CD4-positive, alpha-beta T cell treated with Interleukin-4 for 4 hours (primary cell): ENCODE measurements around the gene DNASE2.
"Not testable (repeated sequence)": the region's sequence is repeated elsewhere in the genome, so short reads cannot be mapped to it uniquely, and the experiment has no call there.

ENCODE experiments used
- DNase-seq: peaks from one replicate; pipeline ENCODE4 v3.0.0-alpha.2; 2020

DNASE2 gene

DNA sequence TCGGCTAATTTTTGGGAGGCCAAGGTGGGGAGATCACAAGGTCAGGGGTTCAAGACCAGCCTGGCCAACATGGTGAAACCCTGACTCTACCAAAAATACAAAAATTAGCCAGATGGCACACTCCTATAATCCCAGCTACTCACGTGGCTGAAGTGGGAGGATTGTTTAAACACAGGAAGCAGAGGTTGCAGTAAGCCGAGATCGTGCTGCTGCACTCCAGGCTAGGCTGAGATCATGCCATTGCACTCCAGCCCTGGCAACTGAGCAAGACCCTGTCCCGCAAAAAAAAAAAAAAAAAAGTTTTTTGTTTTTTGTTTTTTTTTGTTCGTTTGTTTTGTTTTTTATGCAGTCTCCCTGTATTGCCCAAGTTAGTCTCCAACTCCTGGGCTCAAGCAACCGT, 21.7 kb downstream of the DNASE2 start:
- DNase-seq, result no peak

DNA sequence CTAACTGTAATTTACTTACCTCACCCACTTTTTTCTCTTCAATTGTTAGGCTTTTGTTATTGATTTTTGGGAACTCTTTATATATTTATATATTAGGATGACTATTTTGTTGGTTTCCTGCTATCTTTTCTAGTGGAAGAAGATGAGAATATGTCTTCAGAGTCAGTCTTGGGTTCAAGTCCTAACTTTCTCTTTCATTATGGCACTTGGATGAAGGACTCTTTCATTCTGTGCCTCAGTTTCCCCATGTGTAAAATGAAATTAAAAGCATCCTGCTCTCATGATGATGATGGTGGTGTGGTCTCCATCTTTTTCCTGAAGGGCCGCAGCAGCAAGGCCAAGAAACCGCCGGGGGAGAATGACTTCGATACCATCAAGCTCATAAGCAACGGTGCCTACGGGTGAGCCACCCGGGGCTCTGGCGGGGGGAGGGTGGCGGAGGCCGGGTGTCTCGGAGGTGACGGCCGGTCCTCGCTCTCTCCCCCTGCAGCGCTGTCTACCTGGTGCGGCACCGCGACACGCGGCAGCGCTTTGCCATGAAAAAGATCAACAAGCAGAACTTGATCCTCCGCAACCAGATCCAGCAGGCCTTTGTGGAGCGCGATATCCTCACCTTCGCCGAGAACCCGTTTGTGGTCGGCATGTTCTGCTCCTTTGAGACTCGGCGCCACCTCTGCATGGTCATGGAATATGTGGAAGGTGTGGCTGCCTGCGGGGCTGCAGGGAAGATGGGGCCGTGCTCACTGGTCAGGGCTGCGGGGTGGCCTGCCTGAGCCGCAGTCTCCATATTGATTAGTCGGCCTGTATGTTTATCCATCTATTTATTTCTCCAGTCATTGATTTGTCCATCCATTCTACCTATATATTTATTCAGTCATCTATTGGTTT, 23.0 kb downstream of the DNASE2 start:
- no peak for DNase-seq

DNA sequence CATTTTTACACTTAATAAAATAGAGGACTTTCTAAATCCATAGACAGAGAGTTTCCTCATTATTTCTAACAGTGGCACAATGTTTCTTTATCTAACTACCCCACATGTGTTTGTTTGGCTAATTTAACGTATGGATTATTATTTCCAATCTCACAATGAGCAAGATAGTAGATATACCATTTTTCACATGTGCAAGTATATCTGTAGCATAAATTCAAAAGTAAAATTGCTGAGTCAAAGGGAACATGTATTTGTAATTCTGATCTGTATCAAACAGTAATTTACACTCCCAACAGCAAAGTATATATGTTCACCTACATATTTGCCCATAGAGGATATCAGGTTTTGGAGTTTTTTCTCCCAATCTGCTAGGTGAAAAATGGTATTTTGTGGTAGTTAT, 24.6 kb downstream of the DNASE2 start:
- no peak for DNase-seq

DNA sequence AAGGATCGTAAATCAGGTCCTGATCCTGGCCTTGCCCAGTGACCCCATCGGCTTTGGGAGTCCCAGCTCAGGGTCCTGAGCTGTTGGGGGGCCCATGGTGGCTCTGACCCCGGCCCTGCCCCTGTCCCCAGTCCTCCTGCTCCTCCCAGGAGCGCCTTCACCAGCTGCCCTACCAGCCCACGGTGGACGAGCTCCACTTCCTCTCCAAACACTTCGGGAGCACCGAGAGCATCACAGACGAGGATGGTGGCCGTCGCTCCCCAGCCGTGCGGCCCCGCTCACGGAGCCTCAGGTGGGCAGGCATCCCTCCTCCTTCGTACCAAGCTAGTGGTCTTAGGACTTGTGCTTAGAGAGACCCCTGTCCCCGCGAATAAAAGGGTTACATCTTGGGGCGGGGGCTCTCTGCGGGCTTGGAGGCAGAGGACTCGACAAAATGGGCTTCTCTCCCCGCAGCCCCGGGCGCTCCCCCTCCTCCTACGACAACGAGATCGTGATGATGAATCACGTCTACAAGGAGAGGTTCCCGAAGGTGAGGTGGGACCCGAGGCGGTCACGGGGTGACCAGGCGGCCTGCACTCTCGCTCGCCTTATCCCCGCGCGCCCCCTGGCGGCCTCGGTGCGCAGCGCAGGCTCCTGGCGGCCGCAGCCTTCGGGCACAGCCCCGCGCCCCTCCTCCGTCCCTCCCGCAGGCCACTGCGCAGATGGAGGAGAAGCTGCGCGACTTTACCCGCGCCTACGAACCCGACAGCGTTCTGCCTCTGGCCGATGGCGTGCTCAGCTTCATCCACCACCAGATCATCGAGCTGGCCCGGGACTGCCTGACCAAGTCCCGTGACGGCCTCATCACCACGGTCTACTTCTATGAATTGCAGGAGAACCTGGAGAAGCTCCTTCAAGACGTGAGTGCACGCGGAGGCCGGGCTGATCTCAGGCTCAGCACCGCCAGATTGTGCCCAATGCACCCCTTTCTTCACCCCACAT, 33.8 kb downstream of the DNASE2 start:
- DNase-seq, result peak; percentile 72

DNA sequence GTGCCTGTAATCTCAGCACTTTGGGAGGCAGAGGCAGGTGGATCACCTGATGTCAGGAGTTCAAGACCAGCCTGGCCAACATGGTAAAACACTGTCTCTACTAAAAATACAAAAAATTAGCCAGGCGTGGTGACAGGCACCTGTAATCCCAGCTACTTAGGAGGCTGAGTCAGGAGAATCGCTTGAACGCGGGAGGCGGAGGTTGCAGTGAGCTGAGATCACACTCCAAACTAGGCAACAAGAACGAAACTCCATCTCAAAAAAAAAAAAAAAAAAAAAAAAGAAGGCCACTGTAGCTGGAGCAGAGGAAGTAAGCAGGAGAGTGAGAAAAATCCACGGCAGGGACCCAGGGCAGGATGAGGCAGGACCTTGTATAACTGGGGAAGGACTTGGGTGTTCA, 34.6 kb downstream of the DNASE2 start:
- DNase-seq, result not testable (repeated sequence)

DNA sequence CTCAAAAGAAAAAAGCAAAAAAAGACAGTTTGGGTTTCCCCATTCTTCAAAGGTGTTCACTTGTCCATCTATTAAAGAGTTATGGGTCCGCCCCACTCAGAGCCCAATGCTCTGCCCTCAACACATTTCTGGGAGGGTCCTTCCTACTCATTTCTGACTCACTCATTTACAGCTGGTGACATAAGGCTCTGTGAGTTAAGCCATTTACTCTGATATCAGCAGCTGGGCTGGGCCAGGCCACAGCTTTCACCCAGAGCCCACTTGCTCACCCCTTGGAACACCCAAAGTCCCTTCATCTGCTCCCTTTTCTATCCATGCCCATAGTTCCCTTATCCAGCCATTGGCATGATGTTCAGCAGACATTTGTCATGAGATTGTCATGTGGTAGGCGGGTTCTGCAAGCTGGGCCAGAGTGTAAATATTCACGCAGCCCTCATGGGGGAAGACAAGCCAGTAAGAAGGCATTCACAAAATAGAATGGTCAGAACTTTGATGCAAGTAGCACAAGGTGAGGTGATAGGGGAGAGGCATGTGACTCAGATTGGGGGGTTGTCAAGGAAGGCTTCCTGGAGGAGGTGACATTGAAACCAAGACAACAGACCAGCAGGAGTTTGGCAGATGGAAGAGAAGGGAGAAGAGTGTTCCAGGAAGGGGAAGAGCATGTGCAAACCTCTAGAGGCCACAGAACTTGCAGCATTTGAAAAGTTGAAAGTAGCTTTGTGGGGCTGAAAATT, 37.1 kb downstream of the DNASE2 start:
- no peak for DNase-seq

DNA sequence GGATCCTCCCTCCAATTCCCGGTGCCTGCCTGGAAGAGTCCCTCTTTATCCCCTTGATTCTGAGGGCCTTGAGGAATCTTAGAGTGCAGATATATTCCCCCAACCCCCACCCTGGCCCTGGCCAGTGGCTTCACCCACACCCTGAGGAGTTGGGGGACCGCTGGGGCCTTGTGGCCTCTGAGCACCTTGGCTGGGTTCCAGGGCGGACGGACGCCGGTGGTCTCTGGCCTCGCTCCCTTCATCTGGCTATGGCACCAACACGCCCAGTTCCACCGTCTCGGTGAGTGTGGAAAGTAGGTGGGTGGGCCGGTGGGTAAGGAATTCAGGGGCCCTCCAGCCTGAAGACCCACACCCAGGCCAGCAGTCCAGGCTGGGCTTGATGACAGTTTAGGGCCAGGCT, 37.9 kb downstream of the DNASE2 start:
- DNase-seq, result no peak

DNA sequence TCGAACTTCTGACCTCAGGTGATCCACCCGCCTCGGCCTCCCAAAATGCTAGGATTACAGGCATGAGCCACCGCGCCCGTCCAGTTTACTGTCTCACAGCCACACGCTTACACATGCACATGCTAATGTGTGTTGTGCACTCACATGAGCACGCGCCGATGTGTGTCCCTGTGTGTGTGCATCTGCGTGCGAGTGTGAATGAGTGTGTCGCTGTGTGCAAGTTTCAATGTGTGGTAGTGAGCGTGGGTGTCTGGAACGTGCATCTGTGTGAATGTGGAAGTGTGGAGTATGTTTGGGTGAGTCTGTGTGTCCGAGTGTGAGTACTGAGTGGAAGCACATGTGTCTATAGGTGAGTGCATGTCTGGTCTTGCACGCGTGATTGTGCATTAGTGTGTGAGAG, 38.7 kb downstream of the DNASE2 start:
- DNase-seq, result no peak

DNA sequence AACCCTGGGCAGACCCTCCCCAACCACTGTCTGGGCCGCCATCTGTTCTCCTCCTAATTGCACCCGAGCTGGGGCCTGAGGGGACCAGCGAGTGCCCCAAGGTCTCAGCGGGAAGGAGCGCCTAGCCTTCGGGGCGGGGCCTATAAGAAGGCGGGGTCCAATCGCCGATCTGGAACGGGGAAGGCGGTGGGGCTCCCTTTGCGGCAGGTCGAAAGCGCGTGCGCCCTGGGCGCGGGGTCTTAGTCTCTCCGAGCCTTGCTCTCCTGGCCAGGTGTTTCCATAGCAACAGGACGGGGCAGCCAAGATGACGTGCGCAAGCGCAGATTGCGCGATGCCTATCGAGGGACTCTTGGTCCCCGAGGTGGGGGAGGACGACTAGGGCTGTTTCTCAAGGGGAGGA, 40.2 kb downstream of the DNASE2 start:
- no peak for DNase-seq

DNA sequence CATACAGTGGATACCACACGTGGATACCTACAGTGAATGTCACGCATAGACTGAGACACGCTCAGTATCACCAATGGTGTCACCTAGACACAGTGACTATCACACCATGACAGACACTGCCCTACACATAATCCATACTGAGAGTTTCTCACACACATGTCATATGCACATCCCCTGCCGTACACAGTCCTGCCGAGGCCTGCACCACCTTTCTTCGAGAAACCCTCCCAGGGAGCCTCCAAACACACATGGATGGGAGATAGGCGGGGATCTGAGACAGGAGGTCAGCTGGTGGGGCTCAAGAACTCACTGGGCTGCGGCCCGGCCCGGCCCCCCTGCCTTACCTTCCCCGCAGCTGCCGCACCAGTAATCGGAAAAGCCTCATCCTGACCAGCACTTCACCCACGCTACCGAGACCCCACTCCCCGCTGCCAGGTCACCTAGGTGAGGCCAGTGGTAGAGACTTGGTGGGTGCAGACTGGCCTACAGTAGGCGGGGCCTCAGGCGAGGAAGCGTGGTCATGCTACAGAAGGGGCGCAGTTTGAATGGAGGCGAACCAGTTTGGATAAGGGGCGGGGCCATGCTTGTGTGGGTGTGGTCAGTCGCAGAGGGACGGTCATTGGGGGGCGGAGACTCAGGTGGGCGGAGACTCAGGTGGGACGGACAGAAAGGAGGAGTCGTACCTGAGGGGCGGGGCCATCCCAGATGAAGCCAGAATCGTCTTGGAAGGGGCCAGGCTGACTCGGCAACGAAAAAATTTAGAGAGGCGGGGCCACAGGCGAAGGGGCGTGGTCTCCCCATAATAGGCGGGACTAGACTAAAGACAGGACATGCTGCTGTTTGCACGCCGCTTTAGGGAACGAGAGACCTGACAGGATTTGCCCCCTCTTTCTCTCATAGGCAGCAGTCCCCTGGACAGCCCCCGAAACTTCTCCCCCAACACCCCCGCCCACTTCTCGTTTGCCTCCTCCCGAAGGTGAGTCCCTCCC, 40.9 kb downstream of the DNASE2 start:
- DNase-seq, result no peak

DNA sequence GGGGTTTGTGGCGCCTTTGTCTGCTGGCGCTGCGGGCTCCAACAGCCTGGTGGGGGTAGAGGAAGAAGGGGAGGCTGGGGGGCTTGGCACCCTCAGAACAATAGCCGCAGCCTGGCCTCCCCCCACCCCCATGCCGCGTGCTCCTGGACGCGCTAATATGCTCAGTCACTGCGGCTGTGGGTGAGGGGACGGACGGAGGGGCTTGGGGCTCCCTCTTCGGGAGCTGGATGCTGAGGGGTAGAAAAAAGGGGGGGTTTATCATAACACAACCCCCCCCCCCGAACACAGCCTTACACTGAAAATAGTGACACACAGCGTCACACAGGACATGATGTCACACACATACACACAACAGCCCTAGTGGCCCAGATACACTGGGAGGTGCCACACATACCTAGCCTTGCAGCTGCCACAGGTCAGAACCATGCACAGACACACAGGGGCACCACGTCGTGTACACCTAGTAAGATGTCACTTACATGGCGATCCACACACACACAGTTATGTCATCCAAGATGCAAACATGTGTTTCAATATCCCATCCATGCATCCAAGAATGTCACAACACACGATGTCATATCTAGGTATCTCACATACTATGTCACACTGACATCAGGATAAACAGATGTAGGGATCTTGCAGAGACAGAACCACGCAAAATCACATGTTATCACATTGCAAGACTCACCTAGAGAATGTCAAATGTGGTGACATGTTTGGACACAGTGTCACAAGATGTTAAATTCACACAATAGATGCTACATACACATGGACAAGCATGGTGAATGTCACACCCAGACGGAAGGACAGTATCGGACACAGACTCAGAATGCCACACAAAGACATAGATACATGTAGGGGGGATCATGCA, 42.1 kb downstream of the DNASE2 start:
- no peak for DNase-seq

DNA sequence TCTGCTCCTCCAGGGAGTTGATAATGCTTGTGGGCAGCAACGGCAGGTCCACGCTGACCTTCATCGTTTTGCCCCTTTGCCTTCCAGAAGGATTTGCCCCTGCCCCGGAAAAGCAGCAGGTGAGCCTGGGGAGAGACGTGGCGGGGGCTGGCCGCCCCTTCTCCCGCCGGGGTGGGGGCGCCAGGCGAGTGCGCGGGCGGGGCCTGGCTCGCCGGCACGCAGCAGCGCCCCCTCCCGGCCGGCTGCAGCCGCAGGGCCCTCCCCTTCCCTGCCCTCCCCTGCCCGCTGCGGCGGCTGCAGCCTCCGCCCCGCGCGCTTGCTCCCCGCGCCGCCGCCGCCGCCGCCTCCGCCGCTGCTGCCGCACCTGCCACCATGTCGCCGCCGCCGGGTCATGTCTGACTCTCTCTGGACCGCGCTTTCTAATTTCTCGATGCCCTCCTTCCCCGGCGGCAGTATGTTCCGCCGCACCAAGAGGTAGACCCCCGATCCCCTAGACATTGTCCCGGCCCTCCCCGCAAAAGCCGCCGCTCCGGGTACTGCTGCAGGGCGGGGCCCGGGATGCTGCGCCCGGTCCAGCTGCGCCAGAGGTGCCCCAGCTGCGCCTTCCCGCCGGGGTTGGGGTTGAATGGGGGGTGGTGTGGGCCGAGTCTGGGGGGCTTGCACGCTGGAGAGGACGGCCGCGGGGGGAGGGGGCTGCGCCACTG, 42.9 kb downstream of the DNASE2 start, which contains the start of gene MAST1:
Gene MAST1 (plus strand): TSS at position 334 of the 704 bp plus-strand sequence. CDS start 58 bp downstream, at position 392.
- no peak for DNase-seq

DNA sequence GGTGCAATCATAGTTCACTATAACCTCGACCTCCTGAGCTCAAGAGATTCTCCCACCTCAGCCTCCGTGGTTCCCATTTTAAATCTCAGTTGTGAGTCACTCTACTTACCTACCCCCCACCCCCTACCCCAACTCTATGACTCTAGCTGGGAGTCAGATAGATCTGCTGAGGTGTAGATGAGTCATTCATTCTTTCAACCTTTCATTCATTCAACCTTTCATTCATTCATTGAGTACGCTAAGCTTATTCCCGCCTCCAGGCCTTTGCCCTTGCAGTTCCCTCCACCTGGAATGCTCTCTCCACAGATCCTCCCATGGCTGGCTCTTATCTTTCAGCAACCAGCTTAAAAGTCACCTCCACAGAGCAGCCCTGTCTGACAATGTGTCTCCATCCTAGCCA, 44.0 kb downstream of the DNASE2 start:
- no peak for DNase-seq

DNA sequence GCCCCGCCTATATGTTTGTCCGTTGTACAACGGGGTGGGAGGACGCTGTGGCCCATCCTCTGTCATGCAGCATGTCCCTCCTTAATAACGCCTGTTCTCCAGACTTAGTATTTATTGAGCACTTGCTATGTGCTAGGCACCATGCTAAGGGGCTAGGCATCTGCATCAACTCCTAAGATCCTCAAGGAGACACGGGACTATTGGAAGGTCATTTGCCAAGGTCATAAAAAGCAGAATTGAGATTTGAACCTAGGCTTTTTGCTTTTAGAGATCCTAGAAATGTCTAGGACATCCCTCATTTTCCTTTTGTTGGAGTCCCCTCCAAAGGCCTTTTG, 44.8 kb downstream of the DNASE2 start:
- no peak for DNase-seq

DNA sequence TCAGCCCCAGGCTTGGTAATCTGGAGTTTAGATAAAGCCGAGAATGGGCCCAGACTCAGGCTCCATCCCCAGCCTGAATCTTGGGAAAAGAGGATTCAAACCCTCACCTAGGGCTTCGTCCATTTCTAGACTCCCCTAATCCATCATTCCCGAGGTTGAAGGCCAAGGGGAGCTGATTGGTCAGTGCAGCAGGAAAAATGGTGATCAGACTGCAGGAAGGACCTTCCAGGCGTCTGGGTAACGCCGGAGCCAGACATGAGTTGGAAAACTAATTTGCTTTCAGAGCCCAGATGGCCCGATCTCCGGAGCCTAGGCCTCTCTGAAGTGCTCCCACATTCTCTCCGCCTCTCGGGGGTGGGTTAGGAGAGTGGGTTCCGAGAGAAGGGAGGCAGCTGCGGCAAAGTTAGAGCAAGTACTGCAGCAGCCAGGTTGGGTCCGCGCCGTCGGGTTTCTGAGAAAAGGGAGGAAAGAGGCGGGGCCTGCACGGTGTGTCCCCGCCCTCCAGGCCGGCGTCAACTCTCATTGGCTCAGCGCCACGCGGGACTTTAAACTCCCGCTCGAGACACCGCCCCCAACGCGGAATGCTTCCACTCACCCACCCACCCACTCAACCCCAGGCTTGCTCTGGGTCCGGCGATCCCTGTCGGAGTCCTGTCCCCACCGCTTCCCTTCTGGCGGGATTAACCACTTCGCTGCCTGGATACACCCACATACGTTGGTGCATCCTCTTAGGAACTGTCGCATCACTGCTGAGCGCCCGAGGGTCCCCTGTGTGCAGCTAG, 46.1 kb downstream of the DNASE2 start:
- no peak for DNase-seq

DNA sequence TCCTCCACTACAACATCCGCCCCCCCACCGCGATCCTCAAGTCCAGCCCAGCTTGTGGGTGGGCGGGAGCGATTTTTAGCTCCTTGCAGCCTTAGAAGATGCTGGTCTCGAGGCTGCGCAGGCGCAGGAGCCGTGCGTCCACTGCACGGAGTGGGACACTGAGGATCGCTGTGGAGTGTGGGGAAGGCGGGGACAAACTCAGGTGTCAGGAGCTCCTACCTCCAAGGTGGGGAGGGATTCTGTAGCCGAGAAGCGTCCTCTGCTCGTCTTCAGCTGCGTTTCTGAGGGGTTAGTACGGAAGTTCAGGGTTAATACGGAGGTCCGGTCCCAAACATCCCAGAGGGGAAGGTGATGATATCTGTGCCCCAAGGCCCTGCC, 46.7 kb downstream of the DNASE2 start, which contains the start of gene RTBDN:
Gene RTBDN (minus strand): TSS at position 14 of the 378 bp plus-strand sequence. CDS start 4,600 bp downstream, outside the sequence.
- DNase-seq, result no peak

DNA sequence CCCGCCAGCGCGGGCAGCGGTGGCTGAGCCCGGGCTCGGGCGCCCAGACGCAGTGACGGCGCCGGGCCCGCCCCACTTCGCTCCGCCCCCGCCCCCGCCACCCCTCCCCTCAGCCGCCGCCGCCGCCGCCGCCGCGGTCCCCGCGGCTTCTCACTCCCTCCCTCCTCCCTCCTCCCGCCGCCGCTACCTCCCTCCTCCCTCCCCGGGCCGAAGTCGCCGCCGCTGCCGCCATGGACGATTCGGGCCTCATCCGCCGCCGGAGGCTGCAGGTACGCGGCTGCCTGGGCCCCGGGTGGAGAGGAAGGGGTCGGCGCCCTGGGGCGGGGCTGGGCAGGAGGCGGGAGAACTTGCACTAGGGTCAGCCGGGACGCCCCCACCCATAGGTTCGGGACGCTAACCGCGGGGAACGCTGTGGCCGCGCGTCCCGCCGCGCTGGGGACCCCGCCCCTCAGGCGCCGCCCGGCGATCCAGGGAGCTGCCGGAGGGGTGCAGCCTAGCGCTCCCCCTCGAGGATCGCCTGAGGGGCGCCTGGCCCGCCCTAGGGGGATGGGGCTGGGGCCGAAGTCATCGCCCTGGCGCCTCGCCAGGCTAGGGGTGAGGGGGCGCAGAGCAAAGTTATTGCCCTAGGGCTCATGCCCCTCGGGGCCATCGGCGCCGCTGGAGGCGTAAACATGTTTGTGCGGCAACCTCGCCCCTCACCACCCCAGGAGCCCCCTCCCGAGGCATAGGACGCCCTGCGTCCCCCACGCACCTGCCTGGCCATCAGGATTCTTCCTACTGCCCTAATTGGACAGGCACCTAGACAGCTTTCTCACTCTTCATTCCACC, 47.3 kb downstream of the DNASE2 start:
- DNase-seq, result peak; percentile 18

DNA sequence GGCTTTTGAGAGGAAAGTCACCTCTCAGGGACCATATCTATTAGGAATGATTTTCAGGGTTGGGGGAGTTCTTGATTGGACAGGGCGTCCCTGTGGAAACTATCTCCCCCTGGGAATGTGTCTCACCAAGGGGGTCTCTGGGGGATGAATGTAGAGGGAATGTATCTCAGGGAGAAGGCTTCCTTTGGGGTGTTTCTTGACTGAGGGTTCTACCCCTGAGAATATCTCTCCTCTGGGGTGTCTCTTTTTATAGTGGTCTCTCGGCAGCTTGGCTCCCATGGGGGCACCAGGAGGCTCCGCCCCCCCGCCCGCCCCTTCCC, 47.9 kb downstream of the DNASE2 start:
- no peak for DNase-seq
